SKM-1 (cell line): ENCODE data around the gene SLC9A9.
A peak's percentile ranks its signal among the peaks of the same experiment; 100 is the strongest.
"Not testable (repeated sequence)": the region's sequence is repeated elsewhere in the genome, so short reads cannot be mapped to it uniquely, and the experiment has no call there.

Source experiments
- DNase-seq: peaks from one replicate; lab custom pipeline; 2025; ENCODE audit not compliant: unreplicated experiment; lab: John Stamatoyannopoulos, UW

The SLC9A9 gene

GRCh38 chr3:143298886-143299535 lies 549.3 kb downstream of the SLC9A9 start:
- DNase-seq, result peak; percentile 27

GRCh38 chr3:143298380-143298779 lies 549.9 kb downstream of the SLC9A9 start:
- DNase-seq, result no peak

- no peak for DNase-seq
Observed at GRCh38 chr3:143295201-143296080, 552.8 kb downstream of the SLC9A9 start.

DNA sequence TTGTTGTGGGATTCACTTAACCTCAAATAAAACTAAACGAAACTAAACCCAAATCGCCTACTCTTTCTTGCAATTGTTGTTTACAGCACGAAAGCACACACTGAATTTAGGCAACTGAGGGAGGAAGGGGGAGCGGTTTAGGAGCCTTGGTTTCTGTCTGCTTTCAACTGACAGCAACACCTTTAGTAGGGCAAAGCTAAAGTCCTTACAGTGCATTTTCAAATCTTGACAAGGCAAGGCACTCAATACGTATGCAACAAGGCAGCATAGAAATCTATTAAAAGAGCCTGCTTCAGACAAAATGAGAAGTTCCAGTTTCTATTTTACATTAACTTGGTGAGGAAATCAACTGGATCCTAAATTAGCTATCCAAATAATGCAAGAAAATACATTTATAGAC lies 554.1 kb downstream of the SLC9A9 start:
- no peak for DNase-seq

DNA sequence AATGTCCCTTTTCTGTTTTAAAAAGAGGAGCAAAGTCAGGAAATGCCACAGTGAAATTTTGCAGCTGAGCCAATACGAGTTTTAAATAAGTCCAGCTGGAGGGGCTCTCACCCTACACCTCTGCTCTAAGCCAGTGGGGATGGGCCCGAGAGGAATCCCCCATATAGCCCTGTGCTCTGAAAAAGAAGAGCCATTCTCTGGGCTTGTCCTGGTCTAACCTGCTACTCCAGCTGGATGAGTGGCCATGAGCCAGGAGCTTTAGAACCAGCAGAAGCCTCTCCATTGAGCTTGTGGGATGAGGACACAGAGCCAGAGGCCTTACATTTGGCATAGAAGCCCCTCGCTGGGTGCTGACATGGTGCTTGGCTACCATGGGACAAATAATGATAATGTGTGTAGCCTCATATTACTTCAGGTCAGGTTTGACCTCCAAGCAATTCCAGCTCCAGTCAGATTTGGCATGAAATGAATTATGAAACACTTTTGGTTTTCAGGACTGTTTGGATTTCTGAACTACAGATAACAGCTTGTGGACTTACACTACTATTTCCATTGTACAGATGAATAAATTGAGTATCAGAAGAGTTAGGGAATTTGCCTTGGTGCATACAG lies 556.3 kb downstream of the SLC9A9 start:
- no peak for DNase-seq

DNA sequence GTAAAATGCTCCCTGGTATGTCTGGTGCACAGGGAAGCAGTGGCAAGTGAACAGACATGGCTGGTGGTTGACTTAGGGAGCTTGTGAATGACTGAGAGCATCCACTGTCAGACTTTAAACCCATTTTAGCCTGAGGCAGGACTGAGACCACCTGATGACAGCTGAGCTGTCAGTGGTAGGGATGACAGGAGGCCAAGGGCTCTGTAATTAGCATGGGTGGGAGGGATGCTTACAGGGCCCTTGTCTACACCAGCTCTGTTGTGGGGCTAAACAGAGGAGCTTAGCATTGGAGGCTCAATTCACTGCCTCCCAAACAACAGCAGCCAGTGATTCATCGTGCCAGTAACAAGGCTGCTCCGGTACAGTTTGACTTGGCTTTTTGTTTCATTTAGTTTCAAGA lies 559.3 kb downstream of the SLC9A9 start:
- DNase-seq, result no peak

DNA sequence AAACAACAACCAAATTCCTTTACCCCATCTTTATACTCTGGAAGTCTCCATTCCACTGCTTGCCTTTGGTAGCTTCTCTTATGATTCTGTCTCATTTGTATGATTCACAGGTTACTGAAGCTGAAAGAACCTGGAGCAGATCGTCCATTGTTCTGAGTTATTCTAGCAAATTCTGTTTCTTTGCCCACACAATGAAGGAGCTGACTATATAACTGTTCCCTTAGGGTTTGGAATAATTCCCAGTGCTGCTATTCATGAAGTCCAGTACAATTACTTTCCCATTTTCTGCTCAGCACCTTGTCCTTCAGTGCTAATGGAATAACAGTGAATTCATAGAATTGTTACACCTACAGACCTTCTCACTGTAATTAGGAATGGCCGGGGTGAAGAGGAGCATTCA lies 560.9 kb downstream of the SLC9A9 start:
- no peak for DNase-seq

- no peak for DNase-seq
Observed at GRCh38 chr3:143286392-143287010, 561.8 kb downstream of the SLC9A9 start.

- no peak for DNase-seq
Observed at GRCh38 chr3:143283432-143284128, 564.7 kb downstream of the SLC9A9 start.

DNA sequence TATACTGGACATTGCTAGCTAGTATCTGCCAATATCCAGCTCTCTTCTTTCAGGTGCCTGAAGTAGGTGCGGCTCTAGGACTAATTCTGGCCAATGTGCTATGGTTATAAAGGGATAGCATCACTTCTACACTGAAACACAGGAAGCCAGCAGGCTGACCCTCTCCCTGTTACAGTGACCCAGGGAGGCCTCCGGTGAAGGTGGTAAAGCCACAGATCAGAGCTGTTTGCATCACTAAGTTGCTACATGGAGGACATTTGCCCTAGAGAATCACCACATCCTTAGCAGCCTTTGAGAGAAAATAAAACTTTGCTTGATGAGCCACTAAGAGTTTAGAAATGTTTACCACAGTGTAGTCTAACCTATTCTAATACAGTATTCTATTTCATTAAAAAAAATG lies 567.3 kb downstream of the SLC9A9 start:
- DNase-seq, result no peak

- not testable (repeated sequence) for DNase-seq
Observed at GRCh38 chr3:143279567-143279966, 568.7 kb downstream of the SLC9A9 start.

DNA sequence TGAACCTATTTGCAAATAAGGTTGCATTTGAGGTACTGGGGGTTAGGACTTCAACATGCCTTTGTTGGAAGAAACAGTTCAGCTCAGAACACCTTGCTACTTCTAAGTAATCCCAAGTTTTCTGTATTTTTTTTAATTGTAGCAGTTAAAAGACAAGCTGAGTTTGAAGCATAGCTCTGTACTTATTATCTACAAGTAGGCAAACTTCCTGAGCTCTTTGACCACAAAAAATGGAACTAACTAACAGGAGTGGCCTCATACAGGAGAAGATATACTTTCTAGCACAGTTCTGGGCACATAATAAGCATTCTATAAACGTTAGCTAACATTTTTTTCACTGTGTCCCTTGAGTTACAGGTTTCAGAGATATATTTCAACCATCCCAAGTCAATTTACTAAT lies 569.5 kb downstream of the SLC9A9 start:
- DNase-seq, result no peak

DNA sequence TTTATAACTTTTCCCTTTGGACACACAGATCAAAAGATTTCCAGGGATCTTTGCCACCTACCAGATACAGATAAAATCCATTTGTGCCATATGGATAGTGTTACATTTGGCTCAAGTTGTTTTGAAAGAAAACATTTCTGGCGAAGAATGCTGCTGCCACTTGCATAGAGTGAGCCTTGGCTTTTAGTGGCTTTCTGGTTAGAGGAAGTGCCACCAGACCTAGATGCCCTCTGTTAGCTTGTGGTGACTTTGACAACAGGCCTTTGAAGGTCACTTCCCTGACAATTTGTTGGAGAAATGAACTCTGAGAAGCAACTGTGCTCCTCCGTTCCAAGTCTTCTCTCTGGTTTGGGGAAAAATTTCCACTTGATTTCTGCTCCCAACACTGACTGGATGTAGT lies 570.7 kb downstream of the SLC9A9 start:
- no peak for DNase-seq

- no peak for DNase-seq
Observed at GRCh38 chr3:143276592-143276991, 571.7 kb downstream of the SLC9A9 start.

GRCh38 chr3:143273975-143274690 lies 574.1 kb downstream of the SLC9A9 start:
- DNase-seq, result no peak

GRCh38 chr3:143271136-143271535 lies 577.1 kb downstream of the SLC9A9 start:
- DNase-seq, result no peak

DNA sequence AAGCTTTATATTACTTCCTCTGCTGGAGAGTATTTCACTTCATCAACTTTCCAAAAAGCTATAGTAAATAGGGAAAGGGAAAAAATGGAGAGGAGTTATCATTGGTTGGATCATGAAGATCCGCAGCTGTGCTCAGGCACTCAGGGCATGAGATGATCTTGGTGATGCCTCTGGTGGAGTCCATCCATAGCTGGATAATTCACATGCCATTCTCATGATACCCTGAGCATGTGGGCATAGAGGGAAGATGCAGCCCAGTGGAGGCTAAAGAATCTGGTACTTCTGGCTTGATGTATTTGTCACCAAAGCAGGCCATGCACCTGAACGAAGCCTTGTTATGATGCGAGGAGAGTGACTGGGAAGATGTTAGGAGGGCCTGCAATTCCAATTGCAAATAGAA lies 578.5 kb downstream of the SLC9A9 start:
- DNase-seq, result no peak

- DNase-seq, result no peak
Observed at GRCh38 chr3:143267989-143268388, 580.3 kb downstream of the SLC9A9 start.

DNA sequence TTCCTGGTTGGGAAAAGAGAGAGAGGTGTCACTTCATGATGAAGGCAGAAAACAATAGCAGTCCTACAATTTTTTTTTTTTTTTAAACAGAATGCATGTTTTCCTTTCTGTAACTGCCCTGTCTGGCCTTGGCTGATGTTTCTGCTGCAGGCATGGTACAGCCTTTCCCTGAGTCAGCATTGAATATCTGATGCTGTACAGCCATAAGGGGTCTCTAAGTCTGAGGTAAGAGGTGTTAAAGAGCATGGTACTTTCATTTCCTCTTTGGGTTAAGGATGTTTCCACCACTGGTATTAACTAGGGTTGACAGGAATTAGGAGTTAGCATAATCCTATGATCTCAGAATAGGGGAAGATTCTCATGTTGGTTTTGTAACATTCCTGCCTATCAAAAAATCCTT lies 581.3 kb downstream of the SLC9A9 start:
- DNase-seq, result no peak

GRCh38 chr3:143266511-143266910 lies 581.8 kb downstream of the SLC9A9 start:
- DNase-seq, result no peak
